Activated CD8-positive, alpha-beta memory T cell treated with anti-CD3 and anti-CD28 coated beads for 24 hours (primary cell): ENCODE results near the gene RNF19B.
"Not testable (repeated sequence)": the region's sequence is repeated elsewhere in the genome, so short reads cannot be mapped to it uniquely, and the experiment has no call there.

Source experiments
- DNase-seq: peaks from one replicate; pipeline ENCODE4 v3.0.0-alpha.2; 2020

The RNF19B gene

GRCh38 chr1:32964461-32965250, at the start of gene RNF19B:
TSS of gene RNF19B (minus strand) at chr1:32964809. CDS start at chr1:32964685, 124 bp downstream.
- peak; percentile 97 for DNase-seq

- no peak for DNase-seq
Observed at GRCh38 chr1:33013791-33014190, 49.2 kb upstream of the RNF19B start.

- DNase-seq, result no peak
Observed at GRCh38 chr1:33012165-33012564, 47.6 kb upstream of the RNF19B start.

GRCh38 chr1:33010932-33011731, 46.5 kb upstream of the RNF19B start:
- no peak for DNase-seq

GRCh38 chr1:33009561-33009960, 45.0 kb upstream of the RNF19B start:
- DNase-seq, result no peak

- DNase-seq, result no peak
Observed at GRCh38 chr1:33008051-33008914, 43.7 kb upstream of the RNF19B start.

GRCh38 chr1:33007190-33008050, 42.8 kb upstream of the RNF19B start:
- no peak for DNase-seq

- no peak for DNase-seq
Observed at GRCh38 chr1:33005838-33006421, 41.3 kb upstream of the RNF19B start.

GRCh38 chr1:33005117-33005837, 40.7 kb upstream of the RNF19B start:
- DNase-seq, result no peak

- no peak for DNase-seq
Observed at GRCh38 chr1:33004613-33005012, 40.0 kb upstream of the RNF19B start.

GRCh38 chr1:33003657-33004056, 39.0 kb upstream of the RNF19B start:
- DNase-seq, result no peak

- DNase-seq, result no peak
Observed at GRCh38 chr1:33002006-33002405, 37.4 kb upstream of the RNF19B start.

- no peak for DNase-seq
Observed at GRCh38 chr1:33001282-33001681, 36.7 kb upstream of the RNF19B start.

GRCh38 chr1:33000427-33001026, 35.9 kb upstream of the RNF19B start:
- DNase-seq, result no peak

GRCh38 chr1:32998997-32999396, 34.4 kb upstream of the RNF19B start:
- DNase-seq, result no peak

GRCh38 chr1:32998064-32998463, 33.5 kb upstream of the RNF19B start:
- no peak for DNase-seq

GRCh38 chr1:32997381-32997891, 32.8 kb upstream of the RNF19B start:
- DNase-seq, result no peak

- not testable (repeated sequence) for DNase-seq
Observed at GRCh38 chr1:32993324-32993636, 28.7 kb upstream of the RNF19B start.

GRCh38 chr1:32992489-32993323, 28.1 kb upstream of the RNF19B start:
- DNase-seq, result peak; percentile 67
